AG10803 (cell line): ENCODE data around the gene DPT.
"Not testable (repeated sequence)": the region's sequence is repeated elsewhere in the genome, so short reads cannot be mapped to it uniquely, and the experiment has no call there.

Experiments
- DNase-seq: peaks from one replicate; pipeline ENCODE4 v3.0.0; 2010; ENCODE audit warnings: low read depth
- H3K4me3 ChIP-seq: 2 replicates; pipeline ENCODE4 v1.5.1; 2011; ENCODE audit warnings: mild to moderate bottlenecking, low read length, control low read depth
- CTCF ChIP-seq: conservative IDR thresholded peaks from 2 replicates; pipeline ENCODE4 v1.5.1; 2011; ENCODE audit warnings: mild to moderate bottlenecking, low read length, control low read depth, inconsistent platforms

DPT gene

GRCh38 chr1:168728473-168729404 lies at the start of gene DPT:
TSS of gene DPT (minus strand) at chr1:168729206. CDS start at chr1:168729174, 32 bp downstream.
- DNase-seq = peak; percentile 96
- H3K4me3 ChIP-seq = peak within 1 kb of the TSS; percentile 76
- no peak for TF ChIP-seq CTCF

GRCh38 chr1:168775366-168775765 lies 46.4 kb upstream of the DPT start:
- no peak for TF ChIP-seq CTCF
- DNase-seq = no peak
- no peak overlapping the region for H3K4me3 ChIP-seq

- TF ChIP-seq CTCF = no peak
- peak; percentile 18 for DNase-seq
- H3K4me3 ChIP-seq = no peak overlapping the region
These were observed 45.2 kb upstream of the DPT start for GRCh38 chr1:168774241-168774640.

- H3K4me3 ChIP-seq = no peak overlapping the region
- no peak for TF ChIP-seq CTCF
- DNase-seq = no peak
These were observed 43.5 kb upstream of the DPT start for GRCh38 chr1:168772428-168773060.

GRCh38 chr1:168771104-168771630 lies 42.2 kb upstream of the DPT start:
- no peak for TF ChIP-seq CTCF
- DNase-seq = no peak
- no peak overlapping the region for H3K4me3 ChIP-seq

- not testable (repeated sequence) for DNase-seq, H3K4me3 ChIP-seq
These were observed 40.9 kb upstream of the DPT start for GRCh38 chr1:168769893-168770292.

- peak; percentile 69 for DNase-seq
- H3K4me3 ChIP-seq = no peak overlapping the region
- no peak for TF ChIP-seq CTCF
These were observed 39.0 kb upstream of the DPT start for GRCh38 chr1:168767894-168768584.
